Calu3 (cell line): ENCODE measurements around the gene RHBDF2. TPM values are rescaled to one million over a fixed set of nuclear protein-coding genes. Genes with fewer than 3 reads are reported as not detected.

Source experiments
- BruUV-seq: library from RNA; stranded (reverse); fragments of 400-500 nt; replicated peaks from 2 replicates; lab custom pipeline; 2021; lab: Mats Ljungman, UMichigan
- CTCF ChIA-PET: fragments of 300-600 bp; sonication (Branson Sonifier 250); formaldehyde crosslinking; loops from one replicate; lab custom pipeline; 2022; ENCODE audit warnings: antibody characterized with exemption; lab: Charles Lee
- DNase-seq: peaks from one replicate; pipeline ENCODE4 v3.0.0; 2022
- H3K27ac Mint-ChIP-seq: one replicate; pipeline ENCODE4 v1.8.0; 2022; ENCODE audit warnings: mixed read lengths; ENCODE audit not compliant: unreplicated experiment
- H3K27me3 Mint-ChIP-seq: one replicate; pipeline ENCODE4 v1.8.0; 2022; ENCODE audit warnings: mixed read lengths; ENCODE audit not compliant: unreplicated experiment
- H3K36me3 Mint-ChIP-seq: one replicate; pipeline ENCODE4 v1.8.0; 2022; ENCODE audit warnings: mild to moderate bottlenecking, moderate library complexity, mixed read lengths; ENCODE audit not compliant: insufficient read depth, unreplicated experiment
- H3K4me1 Mint-ChIP-seq: one replicate; pipeline ENCODE4 v1.8.0; 2022; ENCODE audit warnings: mild to moderate bottlenecking, low read depth, mixed read lengths; ENCODE audit not compliant: unreplicated experiment
- H3K4me3 Mint-ChIP-seq: one replicate; pipeline ENCODE4 v1.8.0; 2022; ENCODE audit warnings: mild to moderate bottlenecking, low read depth, moderate library complexity, mixed read lengths; ENCODE audit not compliant: unreplicated experiment
- H3K9me3 Mint-ChIP-seq: one replicate; pipeline ENCODE4 v1.8.0; 2022; ENCODE audit warnings: low read depth, mixed read lengths; ENCODE audit not compliant: unreplicated experiment
- intact Hi-C: fragments of 100-400 bp; cut with micrococcal nuclease; formaldehyde crosslinking; loops from one replicate; pipeline ENCODE4 v1.10.0; 2022; ENCODE audit not compliant: unreplicated experiment
- total RNA-seq: library from RNA; stranded (reverse); gene quantifications from 2 replicates; pipeline ENCODE4 v1.2.3, GENCODE V29; 2022
- TF ChIP-seq, protein P1 (sequence below): fragments of 200-600 bp; IDR thresholded peaks from one replicate; pipeline ENCODE4 v1.8.0; 2022; ENCODE audit warnings: antibody characterized with exemption; ENCODE audit not compliant: unreplicated experiment

Gene RHBDF2
- total RNA-seq, 1 experiment from 2014 or later: 47.7 TPM

GRCh38 chr17:76459674-76460073 is 41.5 kb downstream of the RHBDF2 start:
- no peaks in the 10 kb centered on the region for H3K27me3 Mint-ChIP-seq
- CTCF ChIA-PET: interaction anchor here (1.4 to 2.5 kb wide), 3 partner anchors 36 to 51 kb away, joined by 5 to 22 read pairs (median 6); no protein-coding TSS in a partner anchor
- TF ChIP-seq, protein P1, sequence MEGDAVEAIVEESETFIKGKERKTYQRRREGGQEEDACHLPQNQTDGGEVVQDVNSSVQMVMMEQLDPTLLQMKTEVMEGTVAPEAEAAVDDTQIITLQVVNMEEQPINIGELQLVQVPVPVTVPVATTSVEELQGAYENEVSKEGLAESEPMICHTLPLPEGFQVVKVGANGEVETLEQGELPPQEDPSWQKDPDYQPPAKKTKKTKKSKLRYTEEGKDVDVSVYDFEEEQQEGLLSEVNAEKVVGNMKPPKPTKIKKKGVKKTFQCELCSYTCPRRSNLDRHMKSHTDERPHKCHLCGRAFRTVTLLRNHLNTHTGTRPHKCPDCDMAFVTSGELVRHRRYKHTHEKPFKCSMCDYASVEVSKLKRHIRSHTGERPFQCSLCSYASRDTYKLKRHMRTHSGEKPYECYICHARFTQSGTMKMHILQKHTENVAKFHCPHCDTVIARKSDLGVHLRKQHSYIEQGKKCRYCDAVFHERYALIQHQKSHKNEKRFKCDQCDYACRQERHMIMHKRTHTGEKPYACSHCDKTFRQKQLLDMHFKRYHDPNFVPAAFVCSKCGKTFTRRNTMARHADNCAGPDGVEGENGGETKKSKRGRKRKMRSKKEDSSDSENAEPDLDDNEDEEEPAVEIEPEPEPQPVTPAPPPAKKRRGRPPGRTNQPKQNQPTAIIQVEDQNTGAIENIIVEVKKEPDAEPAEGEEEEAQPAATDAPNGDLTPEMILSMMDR: no peak
- H3K4me1 Mint-ChIP-seq: no peaks in the 10 kb centered on the region
- intact Hi-C loops: no loop called here
- no TSS peak for BruUV-seq
- no peak for DNase-seq
- no peak overlapping the region for H3K27ac Mint-ChIP-seq
- no peaks in the 10 kb centered on the region for H3K9me3 Mint-ChIP-seq
- no peak overlapping the region for H3K4me3 Mint-ChIP-seq
- H3K36me3 Mint-ChIP-seq: no peaks in the 10 kb centered on the region

DNA sequence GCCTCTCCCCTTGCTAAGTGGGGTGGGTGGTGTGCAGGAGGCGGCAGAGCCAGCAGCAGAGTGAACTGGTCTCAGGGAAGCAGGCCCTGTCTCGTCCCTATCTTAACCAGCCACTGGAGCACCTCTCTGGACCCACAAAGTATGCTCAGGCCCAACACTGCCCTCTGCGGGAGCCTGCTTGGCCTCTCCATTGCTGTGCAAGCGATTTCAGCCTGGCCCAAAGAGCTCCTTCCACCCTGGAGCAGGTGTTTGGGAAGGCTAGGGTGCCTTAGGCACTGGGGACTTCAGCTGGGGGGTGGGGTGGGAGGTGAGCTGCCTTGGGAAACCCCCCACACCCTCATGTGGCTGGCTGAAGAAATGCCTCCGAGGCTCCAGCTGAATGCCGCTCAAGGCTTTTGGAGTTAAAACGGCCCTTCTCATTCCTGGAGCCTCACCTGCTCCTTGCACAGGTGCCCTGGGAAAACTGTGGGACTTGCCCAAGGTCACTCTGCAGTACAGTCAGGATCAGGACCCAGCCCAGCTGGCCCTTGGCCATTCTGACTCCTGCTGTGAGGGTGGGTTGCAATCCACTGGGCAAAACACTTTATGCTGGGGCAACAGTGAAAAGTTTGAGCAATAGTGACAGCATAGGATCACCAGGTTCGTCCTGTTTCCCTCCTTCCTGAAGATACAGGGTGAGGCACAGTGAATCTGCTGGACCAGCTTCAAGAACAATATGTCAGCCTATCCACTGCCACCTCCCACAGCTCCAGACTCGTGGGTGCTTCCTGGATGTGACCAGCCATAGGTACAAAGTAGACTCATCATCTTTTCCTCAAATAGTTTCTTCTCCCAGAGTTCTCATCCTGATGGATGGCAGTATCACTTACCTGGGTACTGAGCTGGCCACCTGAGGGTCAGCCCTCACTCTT is 42.4 kb downstream of the RHBDF2 start:
- no TSS peak for BruUV-seq
- peak; percentile 70 for DNase-seq
- Mint-ChIP-seq H3K9me3 (no peaks in the 10 kb centered on the region), H3K27me3 (no peaks in the 10 kb centered on the region), H3K36me3 (no peaks in the 10 kb centered on the region), H3K4me1 (no peaks in the 10 kb centered on the region), H3K4me3 (no peak overlapping the region), H3K27ac (no peak overlapping the region)
- TF ChIP-seq, protein P1: peak; percentile 24
- CTCF ChIA-PET: interaction anchor here (0.6 to 2.5 kb wide), 18 partner anchors 8 to 108 kb away, joined by 3 to 22 read pairs (median 4); partner anchors contain the start of gene SPHK1
- intact Hi-C loops: loop anchor here (1.0 kb wide), 1 partner anchor 51 kb away; no protein-coding TSS in a partner anchor

- peak overlapping the region; percentile 18 for H3K27ac Mint-ChIP-seq
- intact Hi-C loops: no loop called here
- H3K4me3 Mint-ChIP-seq: peak overlapping the region; percentile 87
Observed at GRCh38 chr17:76453431-76453743, 47.8 kb downstream of the RHBDF2 start.

GRCh38 chr17:76452660-76453430 is 48.4 kb downstream of the RHBDF2 start, which contains the start of gene UBE2O:
TSS of gene UBE2O (minus strand) at chr17:76453152. CDS start at chr17:76453141, 11 bp downstream.
- intact Hi-C loops: no loop called here
- peaks cover 13% of the 10 kb centered on the region for H3K36me3 Mint-ChIP-seq
- TF ChIP-seq, protein P1: peak; percentile 44
- H3K9me3 Mint-ChIP-seq: no peaks in the 10 kb centered on the region
- H3K4me1 Mint-ChIP-seq: peaks cover 25% of the 10 kb centered on the region
- BruUV-seq: no TSS peak
- DNase-seq: peak; percentile 95
- peak within 1 kb of the TSS; percentile 18 for H3K27ac Mint-ChIP-seq
- H3K4me3 Mint-ChIP-seq: peak within 1 kb of the TSS; percentile 87
- no peaks in the 10 kb centered on the region for H3K27me3 Mint-ChIP-seq
- CTCF ChIA-PET: interaction anchor here (0.5 to 0.6 kb wide), 2 partner anchors 207 to 1709 kb away, joined by 3 to 14 read pairs; no protein-coding TSS in a partner anchor

More at GRCh38 chr17:76453431-76453743, 47.8 kb downstream of the RHBDF2 start:
- Mint-ChIP-seq H3K27me3 (no peaks in the 10 kb centered on the region), H3K9me3 (no peaks in the 10 kb centered on the region), H3K36me3 (peaks cover 13% of the 10 kb centered on the region), H3K4me1 (peaks cover 20% of the 10 kb centered on the region)
- TF ChIP-seq, protein P1: no peak
- BruUV-seq: no TSS peak
- CTCF ChIA-PET: interaction anchor here (0.5 to 0.6 kb wide), 2 partner anchors 207 to 1708 kb away, joined by 3 to 14 read pairs; no protein-coding TSS in a partner anchor
- no peak for DNase-seq
